ENCODE data around the gene RAD51B.

The RAD51B gene

GRCh38 chr14:68463705-68464374 lies 644.3 kb downstream of the RAD51B start:
- H3K4me3 ChIP-seq (replicated peaks in 1 of 2; ENCODE audit: low read depth in 2 of 2, low read length in 2 of 2), result no peak overlapping the region
- peak in 1 of 2 donors; percentile 56 for DNase-seq (ENCODE audit: low read depth in 2 of 2)
- TF ChIP-seq, protein P1, sequence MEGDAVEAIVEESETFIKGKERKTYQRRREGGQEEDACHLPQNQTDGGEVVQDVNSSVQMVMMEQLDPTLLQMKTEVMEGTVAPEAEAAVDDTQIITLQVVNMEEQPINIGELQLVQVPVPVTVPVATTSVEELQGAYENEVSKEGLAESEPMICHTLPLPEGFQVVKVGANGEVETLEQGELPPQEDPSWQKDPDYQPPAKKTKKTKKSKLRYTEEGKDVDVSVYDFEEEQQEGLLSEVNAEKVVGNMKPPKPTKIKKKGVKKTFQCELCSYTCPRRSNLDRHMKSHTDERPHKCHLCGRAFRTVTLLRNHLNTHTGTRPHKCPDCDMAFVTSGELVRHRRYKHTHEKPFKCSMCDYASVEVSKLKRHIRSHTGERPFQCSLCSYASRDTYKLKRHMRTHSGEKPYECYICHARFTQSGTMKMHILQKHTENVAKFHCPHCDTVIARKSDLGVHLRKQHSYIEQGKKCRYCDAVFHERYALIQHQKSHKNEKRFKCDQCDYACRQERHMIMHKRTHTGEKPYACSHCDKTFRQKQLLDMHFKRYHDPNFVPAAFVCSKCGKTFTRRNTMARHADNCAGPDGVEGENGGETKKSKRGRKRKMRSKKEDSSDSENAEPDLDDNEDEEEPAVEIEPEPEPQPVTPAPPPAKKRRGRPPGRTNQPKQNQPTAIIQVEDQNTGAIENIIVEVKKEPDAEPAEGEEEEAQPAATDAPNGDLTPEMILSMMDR (IDR thresholded peaks at IDR 0.05; ENCODE audit: low read depth, low read length), result no peak

GRCh38 chr14:68464711-68465110 lies 645.1 kb downstream of the RAD51B start:
- TF ChIP-seq, protein P1 (IDR thresholded peaks at IDR 0.05; ENCODE audit: low read depth, low read length), result no peak
- no peak overlapping the region for H3K4me3 ChIP-seq (replicated peaks in 1 of 2; ENCODE audit: low read depth in 2 of 2, low read length in 2 of 2)
- DNase-seq (ENCODE audit: low read depth in 2 of 2), result peak; percentile 25 to 85

DNA sequence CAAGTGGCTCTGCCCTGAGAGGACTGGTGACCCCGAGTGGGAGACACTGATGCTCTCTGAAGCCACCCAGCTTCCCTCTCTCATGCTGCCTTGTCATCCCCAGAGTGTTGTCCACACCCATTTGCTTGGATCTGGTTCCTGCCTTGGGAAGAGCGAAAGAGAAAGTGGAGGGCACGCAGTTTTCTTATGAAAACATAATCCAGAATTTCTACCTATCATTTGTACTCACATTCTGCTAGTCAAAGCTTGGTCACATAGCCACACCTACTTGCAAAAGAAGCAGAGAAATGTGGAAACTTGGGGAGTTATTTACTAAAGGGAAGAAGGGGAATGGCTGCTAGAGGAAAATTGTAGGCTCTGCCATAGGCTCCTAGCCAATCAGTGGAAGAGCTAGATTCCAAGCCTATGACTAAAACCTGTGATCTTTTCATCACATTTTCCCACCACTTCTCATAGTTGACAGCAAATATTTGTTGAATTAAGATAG lies 647.0 kb downstream of the RAD51B start:
- H3K4me3 ChIP-seq (replicated peaks in 1 of 2; ENCODE audit: low read depth in 2 of 2, low read length in 2 of 2), result peak overlapping the region; percentile 4 to 7
- DNase-seq (ENCODE audit: low read depth in 2 of 2), result peak; percentile 95 to 96
- TF ChIP-seq, protein P1 (IDR thresholded peaks at IDR 0.05; ENCODE audit: low read depth, low read length), result no peak

- TF ChIP-seq, protein P1 (IDR thresholded peaks at IDR 0.05; ENCODE audit: low read depth, low read length), result no peak
- H3K4me3 ChIP-seq (replicated peaks in 1 of 2; ENCODE audit: low read depth in 2 of 2, low read length in 2 of 2), result no peak overlapping the region
These were observed 647.8 kb downstream of the RAD51B start for GRCh38 chr14:68467425-68467824.

DNA sequence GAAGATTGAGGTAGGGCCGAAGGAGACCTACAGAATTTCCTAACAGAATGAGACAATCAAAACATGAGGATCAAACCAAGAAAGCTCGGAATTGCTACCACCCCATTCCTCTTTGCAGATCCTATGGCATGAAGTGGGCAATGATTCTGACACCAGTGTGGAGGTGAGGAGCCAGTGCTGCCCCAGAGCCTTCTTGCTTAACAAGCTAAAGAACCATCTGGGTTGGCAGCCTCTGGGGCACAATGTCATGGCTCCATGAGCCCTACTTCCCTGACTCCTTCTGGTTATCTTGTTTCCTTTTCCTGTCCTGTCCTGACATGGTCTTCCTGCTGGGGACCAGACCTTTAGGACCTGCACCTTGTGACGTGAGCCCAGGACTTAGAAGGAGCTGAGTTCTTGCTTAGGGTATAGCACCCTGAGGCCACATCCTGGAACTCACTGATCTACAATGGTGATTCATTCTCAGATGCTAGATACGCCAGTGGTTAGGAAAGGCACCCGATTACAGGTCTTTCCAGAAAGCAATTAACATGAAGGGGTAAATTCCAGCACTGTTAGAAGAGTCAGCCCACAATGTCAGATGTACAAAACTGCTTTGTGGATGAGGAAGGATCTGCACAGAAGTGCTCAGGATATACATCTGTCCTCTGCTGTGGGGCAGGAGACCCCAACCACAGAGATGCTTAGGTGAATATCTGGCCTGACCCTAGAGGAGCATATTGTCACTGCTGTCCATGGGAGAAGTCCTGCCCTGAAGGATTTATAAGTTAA lies 649.0 kb downstream of the RAD51B start:
- peak; percentile 56 to 68 for DNase-seq (ENCODE audit: low read depth in 2 of 2)
- TF ChIP-seq, protein P1 (IDR thresholded peaks at IDR 0.05; ENCODE audit: low read depth, low read length), result no peak
- no peak overlapping the region for H3K4me3 ChIP-seq (replicated peaks in 1 of 2; ENCODE audit: low read depth in 2 of 2, low read length in 2 of 2)

More at GRCh38 chr14:68467425-68467824, 647.8 kb downstream of the RAD51B start:
- no peak for DNase-seq (ENCODE audit: low read depth in 2 of 2)

- H3K4me3 ChIP-seq (replicated peaks in 1 of 2; ENCODE audit: low read depth in 2 of 2, low read length in 2 of 2), result no peak overlapping the region
- TF ChIP-seq, protein P1 (IDR thresholded peaks at IDR 0.05; ENCODE audit: low read depth, low read length), result no peak
- DNase-seq (ENCODE audit: low read depth in 2 of 2), result no peak
These were observed 649.7 kb downstream of the RAD51B start for GRCh38 chr14:68469208-68469713.

Data from cardiac fibroblast (primary cell).